GM18868 (cell line): ENCODE data around the gene C13orf46.
"Not testable (repeated sequence)": the region's sequence is repeated elsewhere in the genome, so short reads cannot be mapped to it uniquely, and the experiment has no call there.

Source experiments
- ATAC-seq: cut with Tn5 transposase; IDR thresholded peaks from one replicate; pipeline ENCODE4 v1.9.1; 2021; ENCODE audit warnings: mild to moderate bottlenecking, moderate library complexity; ENCODE audit not compliant: unreplicated experiment

C13orf46 gene

DNA sequence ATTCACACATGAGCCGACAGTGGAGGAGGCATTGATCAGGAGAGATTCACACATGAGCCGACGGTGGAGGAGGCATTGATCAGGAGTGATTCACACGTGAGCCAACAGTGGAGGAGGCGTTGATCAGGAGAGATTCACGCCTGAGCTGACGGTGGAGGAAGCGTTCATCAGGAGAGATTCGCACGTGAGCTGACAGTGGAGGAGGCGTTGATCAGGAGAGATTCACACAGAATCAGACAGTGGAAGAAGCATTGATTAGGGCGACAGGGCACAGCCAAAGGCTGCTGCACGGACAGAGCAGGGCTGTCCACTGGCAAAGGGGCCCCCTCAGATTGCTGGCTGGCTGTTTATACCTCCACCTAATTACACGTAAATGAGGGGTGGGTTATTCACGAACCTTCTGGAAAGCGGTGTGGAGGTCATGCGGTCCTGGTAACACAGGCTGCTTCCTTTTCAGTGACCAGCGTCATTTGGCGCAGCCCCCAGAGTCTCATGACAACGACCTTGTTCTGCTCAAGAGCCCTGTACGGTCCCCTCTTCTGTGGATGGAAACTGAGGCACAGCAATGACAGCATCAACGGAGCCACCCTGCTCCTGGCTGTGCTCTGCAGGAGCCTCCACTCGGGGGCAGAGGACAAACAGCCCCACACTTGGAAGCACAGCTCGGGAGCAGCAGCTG is 59.4 kb downstream of the C13orf46 start:
- ATAC-seq: no peak

DNA sequence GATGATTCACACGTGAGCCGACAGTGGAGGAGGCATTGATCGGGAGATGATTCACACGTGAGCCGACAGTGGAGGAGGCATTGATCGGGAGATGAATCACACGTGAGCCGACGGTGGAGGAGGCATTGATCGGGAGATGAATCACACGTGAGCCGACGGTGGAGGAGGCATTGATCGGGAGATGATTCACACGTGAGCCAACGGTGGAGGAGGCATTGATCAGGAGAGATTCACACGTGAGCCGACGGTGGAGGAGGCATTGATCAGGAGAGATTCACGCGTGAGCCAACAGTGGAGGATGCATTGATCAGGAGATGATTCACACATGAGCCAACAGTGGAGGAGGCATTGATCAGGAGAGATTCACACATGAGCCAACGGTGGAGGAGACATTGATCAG is 60.0 kb downstream of the C13orf46 start:
- ATAC-seq: not testable (repeated sequence)

DNA sequence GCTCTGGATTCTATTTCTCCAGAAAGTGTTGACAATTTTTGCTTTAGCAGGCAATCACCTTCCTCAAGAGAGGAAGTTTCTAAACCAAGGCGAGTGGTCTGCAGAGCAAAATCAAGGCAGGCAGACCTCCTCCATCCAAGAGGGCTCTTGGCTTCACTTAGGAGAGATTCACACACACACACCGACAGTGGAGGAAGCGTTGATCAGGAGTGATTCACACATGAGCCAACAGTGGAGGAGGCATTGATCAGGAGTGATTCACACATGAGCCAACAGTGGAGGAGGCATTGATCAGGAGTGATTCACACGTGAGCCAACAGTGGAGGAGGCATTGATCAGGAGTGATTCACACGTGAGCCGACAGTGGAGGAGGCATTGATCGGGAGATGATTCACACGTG is 60.5 kb downstream of the C13orf46 start:
- ATAC-seq: not testable (repeated sequence)

DNA sequence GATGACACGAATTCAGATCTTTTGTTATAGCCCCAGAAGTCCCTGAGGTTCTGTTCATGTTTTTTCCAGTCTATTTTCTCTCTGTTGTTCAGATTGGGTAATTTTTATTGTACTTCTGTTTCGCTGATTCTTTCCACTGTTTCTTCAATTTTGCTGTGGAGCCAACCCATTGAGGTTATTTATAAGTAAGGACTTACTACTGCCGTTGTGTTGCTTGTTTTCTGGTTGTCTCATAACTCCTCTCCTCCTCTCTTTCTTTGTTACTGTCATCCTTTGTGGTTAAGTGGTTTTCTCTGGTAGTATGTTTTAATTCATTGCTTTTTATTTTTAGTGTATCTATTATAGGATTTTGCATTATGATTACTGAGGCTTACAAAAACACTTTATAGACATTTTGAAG is 61.3 kb downstream of the C13orf46 start:
- ATAC-seq: no peak

DNA sequence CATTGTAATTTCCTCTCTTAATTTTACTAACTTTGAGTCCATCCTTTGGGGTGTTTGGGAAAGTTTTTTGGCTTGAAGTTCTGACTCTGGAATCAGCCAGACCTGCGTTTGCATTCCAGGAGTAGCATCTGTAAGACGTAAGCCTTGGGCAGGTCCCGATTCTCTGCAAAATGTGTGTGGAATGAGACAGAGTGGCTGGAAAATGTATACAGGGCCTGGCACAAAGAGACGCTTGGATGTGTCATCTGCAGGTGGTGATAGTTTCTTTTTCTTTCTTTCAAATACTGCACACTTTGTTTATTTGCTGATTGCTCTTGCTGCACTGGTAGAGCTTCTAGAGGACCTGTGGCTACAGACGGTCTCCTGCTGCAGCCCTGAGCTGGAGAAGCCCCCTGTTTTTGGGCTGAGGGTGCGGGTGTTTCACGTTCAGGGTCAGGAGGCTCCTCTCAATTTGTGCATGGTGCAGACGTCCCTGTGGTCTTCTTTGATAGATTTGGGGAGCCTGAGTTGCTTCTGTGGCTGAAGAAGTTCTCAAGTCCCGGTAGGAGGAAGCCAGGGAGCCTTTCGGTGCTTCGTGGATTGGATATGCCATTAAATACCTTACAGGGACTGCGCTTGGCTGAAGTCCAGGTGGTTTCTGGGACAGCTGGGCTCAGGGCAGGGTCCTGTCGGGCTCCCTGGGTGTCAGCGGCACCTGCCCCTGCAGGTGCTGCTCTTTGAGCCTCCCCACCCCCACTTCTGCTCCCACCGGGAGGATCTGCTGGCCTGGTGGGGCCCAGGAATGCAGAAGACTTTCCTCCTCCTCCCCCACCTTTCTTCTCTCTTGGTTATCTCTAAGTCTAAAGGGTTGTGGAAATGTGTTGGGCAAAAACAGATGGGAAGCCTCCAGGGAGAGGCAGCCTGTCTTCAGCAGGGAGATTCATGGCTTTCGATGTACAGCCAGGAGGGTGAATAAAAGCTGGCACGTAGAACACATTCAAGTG is 66.0 kb downstream of the C13orf46 start:
- no peak for ATAC-seq

DNA sequence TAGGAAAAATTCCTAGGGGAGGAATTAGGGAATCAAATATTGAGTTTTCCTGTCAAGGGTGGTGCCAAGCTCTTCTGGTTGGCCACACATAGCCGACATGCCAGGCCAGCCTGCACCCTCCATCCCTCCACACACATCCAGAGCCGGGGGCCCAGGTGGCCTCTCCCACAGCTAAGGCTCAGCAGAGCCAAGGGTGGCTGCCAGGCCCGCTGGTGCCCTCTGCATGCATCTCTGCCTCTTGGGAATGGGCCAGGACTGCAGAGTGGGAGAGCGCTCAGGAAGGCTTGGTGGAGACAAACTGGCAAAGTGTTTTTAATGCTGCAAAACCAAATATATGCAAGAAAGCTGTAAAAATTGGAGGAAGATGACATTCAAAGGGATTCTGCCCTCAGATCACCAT is 67.3 kb downstream of the C13orf46 start:
- no peak for ATAC-seq

DNA sequence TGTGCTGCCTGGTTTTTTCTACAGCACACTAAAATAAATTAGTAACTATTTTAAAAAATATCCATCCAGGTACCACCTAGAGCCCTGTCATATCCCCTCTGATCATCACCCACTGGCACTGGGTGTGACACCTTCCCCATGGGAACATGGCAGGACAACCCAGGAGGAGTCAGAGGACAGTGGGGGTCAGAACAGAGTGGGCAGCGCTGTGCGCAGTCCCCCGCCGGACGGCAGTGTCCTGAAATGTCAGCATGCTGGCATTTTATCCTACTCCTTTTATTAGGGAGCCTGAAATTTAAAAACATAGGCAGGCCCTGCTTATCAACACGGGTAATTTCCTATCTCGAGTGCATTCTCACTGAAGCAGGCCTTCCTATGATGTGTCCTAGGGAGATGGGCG is 67.9 kb downstream of the C13orf46 start:
- ATAC-seq: no peak

DNA sequence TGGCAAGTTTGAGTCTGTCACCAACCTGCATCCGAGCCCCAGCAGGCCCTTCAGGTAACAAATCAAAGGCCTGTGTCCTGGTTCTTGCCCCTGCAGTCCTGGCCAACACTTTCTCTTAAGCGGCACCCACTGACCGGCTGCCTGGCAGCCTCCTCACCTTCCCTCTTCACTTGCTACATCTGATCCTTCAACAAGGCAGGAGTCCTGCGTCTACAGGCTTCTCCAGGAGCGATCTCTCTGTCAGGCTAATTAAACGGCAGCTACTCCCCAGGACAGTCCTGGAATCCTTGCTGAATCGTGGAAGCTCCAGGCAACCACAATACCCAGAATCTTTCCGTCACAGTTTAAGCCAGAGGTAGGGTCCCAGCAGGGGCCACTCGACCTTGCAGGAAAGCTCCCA is 68.9 kb downstream of the C13orf46 start:
- ATAC-seq: no peak

DNA sequence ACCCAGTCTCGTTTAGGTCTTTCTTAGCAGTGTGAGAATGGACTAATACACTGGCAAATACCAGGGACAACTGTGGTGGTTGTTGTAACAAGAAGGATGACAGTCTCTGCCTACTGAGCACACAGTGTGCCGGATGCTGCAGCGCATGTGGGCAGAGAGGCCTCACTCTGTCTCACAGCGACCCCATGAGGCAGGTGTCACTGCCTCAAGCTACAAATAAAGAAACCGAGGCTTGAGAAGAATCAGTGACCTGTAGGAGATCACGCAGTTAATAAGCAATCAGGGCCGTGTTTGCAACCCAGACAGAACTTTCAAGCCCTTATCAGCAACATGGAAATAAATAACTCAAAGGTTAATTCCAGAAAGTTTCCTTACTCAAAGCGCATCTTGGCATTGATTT is 69.5 kb downstream of the C13orf46 start:
- no peak for ATAC-seq

DNA sequence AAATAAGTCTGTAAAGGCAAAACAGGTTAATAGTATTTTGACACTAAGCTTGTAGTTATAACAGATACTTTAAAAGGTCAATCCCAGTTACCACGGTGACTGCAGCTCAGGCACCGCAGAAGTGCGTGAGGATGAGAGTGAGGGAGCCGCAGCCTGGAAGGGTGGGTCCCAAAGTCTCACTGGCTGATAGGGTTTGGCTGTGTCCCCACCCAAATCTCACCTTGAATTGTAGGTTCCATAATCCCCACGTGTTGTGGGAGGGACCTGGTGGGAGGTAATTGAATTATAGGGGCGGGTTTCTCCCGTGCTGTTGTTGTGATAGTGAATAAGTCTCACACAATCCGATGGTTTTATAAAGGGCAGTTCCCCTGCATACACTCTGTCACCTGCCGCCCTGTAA is 70.0 kb downstream of the C13orf46 start:
- no peak for ATAC-seq
